ENCODE results near the gene CELF4.

Gene CELF4

GRCh38 chr18:37403100-37403781 lies 162.4 kb downstream of the CELF4 start:
- H2AFZ ChIP-seq, result no peak overlapping the region
- no peak for TF ChIP-seq CTCF (IDR thresholded peaks at IDR 0.05)
- no peaks in the 10 kb centered on the region for H3K36me3 ChIP-seq (ENCODE audit: control insufficient read depth, insufficient read depth, low read length)
- H3K79me2 ChIP-seq, result no peaks in the 10 kb centered on the region
- H3K27ac ChIP-seq, result no peak overlapping the region
- no peaks in the 10 kb centered on the region for H3K4me1 ChIP-seq
- no peak overlapping the region for H3K4me3 ChIP-seq (ENCODE audit: low read depth, low read length)
- no peaks in the 10 kb centered on the region for H3K9me3 ChIP-seq (ENCODE audit: control insufficient read depth, low read length)
- H3K27me3 ChIP-seq (ENCODE audit: control insufficient read depth, insufficient read depth, low read length), result no peaks in the 10 kb centered on the region
- no peak overlapping the region for H3K9ac ChIP-seq
- H3K4me2 ChIP-seq (ENCODE audit: low read length), result no peak overlapping the region

DNA sequence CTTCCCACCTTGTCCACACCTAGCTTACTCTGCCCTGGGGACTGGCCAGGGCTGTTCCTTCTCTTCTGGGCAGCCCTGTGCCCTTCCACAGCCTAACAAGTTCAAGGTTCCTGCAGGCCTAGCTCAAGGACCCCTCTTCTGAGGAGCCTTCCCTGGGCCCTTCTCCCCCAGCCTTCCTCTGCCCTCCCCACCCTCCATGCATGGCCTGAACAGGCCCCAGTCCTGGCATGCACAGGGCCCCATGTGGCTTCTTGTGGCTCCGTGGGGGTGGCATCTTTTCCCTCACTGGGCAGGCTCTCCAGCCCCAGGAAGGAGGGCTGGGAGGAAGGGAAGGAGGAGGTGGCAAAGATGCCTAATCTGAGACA lies 162.9 kb downstream of the CELF4 start:
- no peak overlapping the region for H3K9ac ChIP-seq
- H3K79me2 ChIP-seq, result no peaks in the 10 kb centered on the region
- no peak overlapping the region for H3K4me2 ChIP-seq (ENCODE audit: low read length)
- TF ChIP-seq CTCF (IDR thresholded peaks at IDR 0.05), result no peak
- no peaks in the 10 kb centered on the region for H3K36me3 ChIP-seq (ENCODE audit: control insufficient read depth, insufficient read depth, low read length)
- H2AFZ ChIP-seq, result no peak overlapping the region
- H3K27me3 ChIP-seq (ENCODE audit: control insufficient read depth, insufficient read depth, low read length), result no peaks in the 10 kb centered on the region
- no peaks in the 10 kb centered on the region for H3K9me3 ChIP-seq (ENCODE audit: control insufficient read depth, low read length)
- H3K4me1 ChIP-seq, result no peaks in the 10 kb centered on the region
- no peak overlapping the region for H3K4me3 ChIP-seq (ENCODE audit: low read depth, low read length)
- no peak overlapping the region for H3K27ac ChIP-seq

DNA sequence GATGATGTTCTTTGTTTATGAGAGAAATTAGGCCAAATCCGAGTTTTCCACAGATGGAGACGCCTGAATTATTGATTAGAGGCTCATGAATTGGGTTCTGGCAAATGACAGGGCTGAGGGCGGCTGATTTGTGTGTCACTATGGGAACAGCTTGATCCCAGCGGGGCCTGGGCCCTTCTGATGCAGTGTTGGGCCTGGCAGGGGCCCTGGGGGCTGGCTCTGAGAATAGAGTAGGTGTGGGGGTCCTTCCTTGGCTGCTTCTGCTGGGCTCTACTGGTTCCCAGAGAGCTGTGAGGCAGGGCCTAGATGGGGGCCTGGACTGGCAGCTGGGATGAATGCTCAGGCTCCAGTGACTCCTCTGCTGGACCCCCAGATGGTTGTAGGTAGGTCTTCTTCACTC lies 164.8 kb downstream of the CELF4 start:
- no peak overlapping the region for H3K4me2 ChIP-seq (ENCODE audit: low read length)
- no peak overlapping the region for H3K27ac ChIP-seq
- H3K27me3 ChIP-seq (ENCODE audit: control insufficient read depth, insufficient read depth, low read length), result no peaks in the 10 kb centered on the region
- TF ChIP-seq CTCF (IDR thresholded peaks at IDR 0.05), result no peak
- H2AFZ ChIP-seq, result no peak overlapping the region
- no peak overlapping the region for H3K4me3 ChIP-seq (ENCODE audit: low read depth, low read length)
- H3K36me3 ChIP-seq (ENCODE audit: control insufficient read depth, insufficient read depth, low read length), result no peaks in the 10 kb centered on the region
- H3K79me2 ChIP-seq, result no peaks in the 10 kb centered on the region
- no peaks in the 10 kb centered on the region for H3K4me1 ChIP-seq
- no peaks in the 10 kb centered on the region for H3K9me3 ChIP-seq (ENCODE audit: control insufficient read depth, low read length)
- H3K9ac ChIP-seq, result no peak overlapping the region

DNA sequence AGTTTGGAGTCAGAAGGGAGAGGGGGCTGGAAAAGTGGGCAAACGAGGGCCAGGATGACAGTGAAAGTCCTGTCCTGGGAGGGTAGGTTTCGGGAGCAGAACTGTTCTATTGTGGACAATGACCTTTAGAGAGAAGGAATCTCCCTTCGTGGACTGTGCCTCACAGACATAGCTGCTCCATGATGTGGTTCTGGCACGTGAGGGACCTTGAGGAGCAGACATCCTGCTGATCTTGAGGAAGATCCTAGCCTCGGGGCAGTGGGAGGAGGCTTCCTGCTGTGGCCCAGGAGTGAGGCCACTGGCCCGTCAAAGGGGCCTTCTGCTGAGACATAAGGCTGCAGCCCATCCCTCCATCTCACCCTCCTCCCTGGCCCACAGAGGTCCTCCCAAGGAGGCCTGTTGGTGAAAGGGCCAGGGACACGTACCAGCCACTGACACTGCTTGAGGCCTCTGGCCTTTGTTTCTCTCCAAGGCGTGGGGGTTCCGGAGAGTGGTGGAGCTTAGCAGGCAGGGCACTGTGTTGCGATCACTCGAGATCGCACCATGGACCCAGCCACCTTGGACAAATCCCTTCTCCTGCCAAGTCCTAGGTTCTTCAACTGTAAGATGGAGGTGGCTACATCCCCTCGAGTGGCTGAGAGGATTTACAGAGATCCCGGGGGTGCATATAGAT lies 167.2 kb downstream of the CELF4 start:
- Histone ChIP-seq H3K9me3 (ENCODE audit: control insufficient read depth, low read length) (no peaks in the 10 kb centered on the region), H3K4me1 (peaks cover 2% of the 10 kb centered on the region), H3K79me2 (no peaks in the 10 kb centered on the region), H3K4me3 (ENCODE audit: low read depth, low read length) (no peak overlapping the region), H3K4me2 (ENCODE audit: low read length) (no peak overlapping the region), H3K36me3 (ENCODE audit: control insufficient read depth, insufficient read depth, low read length) (no peaks in the 10 kb centered on the region), H3K27me3 (ENCODE audit: control insufficient read depth, insufficient read depth, low read length) (no peaks in the 10 kb centered on the region), H3K9ac (no peak overlapping the region), H2AFZ (no peak overlapping the region), H3K27ac (no peak overlapping the region)
- no peak for TF ChIP-seq CTCF (IDR thresholded peaks at IDR 0.05)

DNA sequence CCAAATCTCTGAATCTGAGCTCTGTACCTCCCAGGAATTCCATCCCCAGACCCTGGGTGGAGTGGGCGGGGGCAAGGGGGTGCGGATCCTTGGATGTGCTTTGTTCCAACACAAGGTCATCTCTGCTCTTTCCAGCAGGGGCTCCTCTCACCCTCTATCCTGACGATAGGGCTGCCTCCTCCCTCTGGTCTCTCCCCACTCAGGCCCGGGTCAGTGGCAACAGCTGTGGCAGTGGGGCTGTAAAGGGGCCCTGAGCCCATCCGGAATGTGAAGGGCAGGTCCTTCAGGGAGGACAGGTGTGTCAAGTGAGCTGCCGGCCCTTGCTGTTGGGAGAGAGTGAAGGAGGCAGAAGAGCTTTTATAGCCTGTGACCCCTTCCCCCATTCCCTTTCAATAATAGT lies 167.8 kb downstream of the CELF4 start:
- Histone ChIP-seq H3K4me3 (ENCODE audit: low read depth, low read length) (no peak overlapping the region), H2AFZ (no peak overlapping the region), H3K27me3 (ENCODE audit: control insufficient read depth, insufficient read depth, low read length) (no peaks in the 10 kb centered on the region), H3K4me1 (peaks cover 2% of the 10 kb centered on the region), H3K27ac (no peak overlapping the region), H3K36me3 (ENCODE audit: control insufficient read depth, insufficient read depth, low read length) (no peaks in the 10 kb centered on the region), H3K9me3 (ENCODE audit: control insufficient read depth, low read length) (no peaks in the 10 kb centered on the region), H3K4me2 (ENCODE audit: low read length) (no peak overlapping the region), H3K79me2 (no peaks in the 10 kb centered on the region), H3K9ac (no peak overlapping the region)
- TF ChIP-seq CTCF (IDR thresholded peaks at IDR 0.05), result no peak
